NCI-H2081 treated with DMSO at 0.1 percent for 48 hours (cell line): ENCODE results near the gene EFNA2.
A peak's percentile ranks its signal among the peaks of the same experiment; 100 is the strongest.

Experiments used
- DNase-seq: peaks from one replicate; lab custom pipeline; 2025; lab: John Stamatoyannopoulos, UW

The EFNA2 gene

GRCh38 chr19:1260749-1261537 lies 24.7 kb upstream of the EFNA2 start:
- DNase-seq = peak; percentile 85

GRCh38 chr19:1261538-1261797 lies 24.2 kb upstream of the EFNA2 start:
- DNase-seq = no peak

- DNase-seq = no peak
These were observed 23.7 kb upstream of the EFNA2 start for GRCh38 chr19:1261798-1262622.

- DNase-seq = no peak
These were observed 23.0 kb upstream of the EFNA2 start for GRCh38 chr19:1262623-1263123.

- no peak for DNase-seq
These were observed 22.5 kb upstream of the EFNA2 start for GRCh38 chr19:1263188-1263587.

- no peak for DNase-seq
These were observed 20.7 kb upstream of the EFNA2 start for GRCh38 chr19:1264801-1265614.

- DNase-seq = no peak
These were observed 20.0 kb upstream of the EFNA2 start for GRCh38 chr19:1265615-1266128.

- no peak for DNase-seq
These were observed 19.4 kb upstream of the EFNA2 start for GRCh38 chr19:1266129-1266915.

- DNase-seq = no peak
These were observed 18.7 kb upstream of the EFNA2 start for GRCh38 chr19:1266916-1267476.

- no peak for DNase-seq
These were observed 18.0 kb upstream of the EFNA2 start for GRCh38 chr19:1267477-1268225.

GRCh38 chr19:1268226-1269064 lies 17.2 kb upstream of the EFNA2 start:
- no peak for DNase-seq

- DNase-seq = peak; percentile 89
These were observed 16.6 kb upstream of the EFNA2 start, which contains the start of gene CIRBP for GRCh38 chr19:1269065-1269477. Gene CIRBP (plus strand): TSS chr19:1269332. CDS start chr19:1270934, 1,602 bp downstream.

- no peak for DNase-seq
These were observed 16.0 kb upstream of the EFNA2 start for GRCh38 chr19:1269478-1270212.

- DNase-seq = no peak
These were observed 15.3 kb upstream of the EFNA2 start for GRCh38 chr19:1270213-1270853.

- no peak for DNase-seq
These were observed 14.7 kb upstream of the EFNA2 start for GRCh38 chr19:1270854-1271527.

GRCh38 chr19:1271528-1272422 lies 13.9 kb upstream of the EFNA2 start:
- no peak for DNase-seq
